Mesothelial cell of epicardium (in vitro differentiated cells): ENCODE data around the gene STIM1. TPM values are rescaled to one million over a fixed set of nuclear protein-coding genes. Genes with fewer than 3 reads are reported as not detected.

ENCODE experiments used
- DNase-seq, 2 experiments: peaks; one replicate each; pipeline ENCODE4 v3.0.0; 2021; ENCODE audit warnings: low spot score in 2 of 2; ENCODE audit not compliant: unreplicated experiment in 2 of 2
- H3K27ac Mint-ChIP-seq: 2 replicates; pipeline ENCODE4 v1.8.0; 2021; ENCODE audit warnings: mixed read lengths
- H3K27me3 Mint-ChIP-seq: 2 replicates; pipeline ENCODE4 v1.8.0; 2021; ENCODE audit warnings: low read depth, mixed read lengths
- H3K36me3 Mint-ChIP-seq: 2 replicates; pipeline ENCODE4 v1.8.0; 2021; ENCODE audit warnings: mixed read lengths
- H3K4me1 Mint-ChIP-seq: 2 replicates; pipeline ENCODE4 v1.8.0; 2021; ENCODE audit warnings: mixed read lengths
- H3K4me3 Mint-ChIP-seq: 2 replicates; pipeline ENCODE4 v1.8.0; 2021; ENCODE audit warnings: mild to moderate bottlenecking, moderate library complexity, mixed read lengths
- H3K9me3 Mint-ChIP-seq: 2 replicates; pipeline ENCODE4 v1.8.0; 2021; ENCODE audit warnings: mixed read lengths
- total RNA-seq: library from RNA; stranded (reverse); gene quantifications from 3 replicates; pipeline ENCODE4 v1.2.1, GENCODE V29; 2021
- TF ChIP-seq, protein P1 (sequence below): fragments of 200-600 bp; sonication (generic); IDR thresholded peaks from one replicate; pipeline ENCODE4 v1.5.0; 2021; ENCODE audit warnings: antibody characterized with exemption; ENCODE audit not compliant: unreplicated experiment

STIM1 gene
- total RNA-seq, 1 donor from 2014 or later: 43.7 TPM

DNA sequence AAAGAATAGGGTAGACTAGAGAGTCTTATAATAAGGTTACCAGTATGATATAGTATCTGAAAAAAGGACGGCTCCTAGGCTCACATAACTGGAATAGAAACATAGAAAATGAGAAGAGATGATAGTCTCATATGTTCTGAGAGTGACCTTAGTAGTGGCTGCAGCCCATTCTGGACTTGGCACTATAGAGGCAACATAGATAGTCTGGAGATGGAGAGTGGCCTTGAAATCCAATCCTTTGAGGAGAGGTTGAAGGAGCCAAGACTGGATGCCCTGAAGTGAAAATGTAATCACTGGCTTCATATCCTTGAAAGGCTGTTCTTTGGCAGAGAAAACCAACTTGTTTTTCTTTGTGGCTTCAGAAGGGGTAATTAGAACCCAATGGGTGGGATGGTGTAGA is 81.1 kb downstream of the STIM1 start:
- Mint-ChIP-seq H3K27ac (no peak overlapping the region), H3K27me3 (no peaks in the 10 kb centered on the region), H3K9me3 (no peaks in the 10 kb centered on the region), H3K4me1 (peaks cover 11% of the 10 kb centered on the region), H3K36me3 (no peaks in the 10 kb centered on the region), H3K4me3 (no peak overlapping the region)
- no peak for DNase-seq
- TF ChIP-seq, protein P1, sequence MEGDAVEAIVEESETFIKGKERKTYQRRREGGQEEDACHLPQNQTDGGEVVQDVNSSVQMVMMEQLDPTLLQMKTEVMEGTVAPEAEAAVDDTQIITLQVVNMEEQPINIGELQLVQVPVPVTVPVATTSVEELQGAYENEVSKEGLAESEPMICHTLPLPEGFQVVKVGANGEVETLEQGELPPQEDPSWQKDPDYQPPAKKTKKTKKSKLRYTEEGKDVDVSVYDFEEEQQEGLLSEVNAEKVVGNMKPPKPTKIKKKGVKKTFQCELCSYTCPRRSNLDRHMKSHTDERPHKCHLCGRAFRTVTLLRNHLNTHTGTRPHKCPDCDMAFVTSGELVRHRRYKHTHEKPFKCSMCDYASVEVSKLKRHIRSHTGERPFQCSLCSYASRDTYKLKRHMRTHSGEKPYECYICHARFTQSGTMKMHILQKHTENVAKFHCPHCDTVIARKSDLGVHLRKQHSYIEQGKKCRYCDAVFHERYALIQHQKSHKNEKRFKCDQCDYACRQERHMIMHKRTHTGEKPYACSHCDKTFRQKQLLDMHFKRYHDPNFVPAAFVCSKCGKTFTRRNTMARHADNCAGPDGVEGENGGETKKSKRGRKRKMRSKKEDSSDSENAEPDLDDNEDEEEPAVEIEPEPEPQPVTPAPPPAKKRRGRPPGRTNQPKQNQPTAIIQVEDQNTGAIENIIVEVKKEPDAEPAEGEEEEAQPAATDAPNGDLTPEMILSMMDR: no peak

- H3K27ac Mint-ChIP-seq: no peak overlapping the region
- H3K27me3 Mint-ChIP-seq: no peaks in the 10 kb centered on the region
- no peak for DNase-seq
- no peak overlapping the region for H3K4me3 Mint-ChIP-seq
- TF ChIP-seq, protein P1: no peak
- peaks cover 19% of the 10 kb centered on the region for H3K4me1 Mint-ChIP-seq
- H3K9me3 Mint-ChIP-seq: no peaks in the 10 kb centered on the region
- H3K36me3 Mint-ChIP-seq: no peaks in the 10 kb centered on the region
Measured at GRCh38 chr11:3939211-3939610, 83.7 kb downstream of the STIM1 start.

DNA sequence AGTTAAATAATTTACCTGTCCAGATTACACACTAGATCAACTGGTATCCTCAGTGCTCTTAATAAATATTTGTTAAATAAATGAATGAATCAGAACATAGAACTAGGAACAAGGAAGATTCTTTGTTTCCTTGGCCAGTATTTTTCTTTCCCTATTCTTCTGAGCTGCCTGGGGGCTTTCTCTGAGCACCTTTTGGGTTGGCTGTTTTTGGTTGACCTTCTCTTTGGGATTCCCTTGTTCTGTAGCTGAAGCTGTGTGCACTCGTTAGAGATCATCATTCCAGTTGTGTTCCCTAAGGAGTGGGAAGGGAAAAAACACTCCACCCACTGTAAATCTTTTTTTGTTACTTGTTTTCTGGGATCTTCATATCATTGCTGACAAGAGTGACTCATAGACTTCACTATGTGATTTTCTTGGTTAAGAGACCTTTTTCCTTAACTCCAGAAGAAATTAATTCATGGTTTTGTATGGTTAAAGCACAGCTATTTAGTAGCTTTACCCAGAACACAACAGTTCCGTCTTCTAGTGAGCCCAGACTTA is 84.3 kb downstream of the STIM1 start:
- H3K4me1 Mint-ChIP-seq: peaks cover 18% of the 10 kb centered on the region
- TF ChIP-seq, protein P1: no peak
- no peaks in the 10 kb centered on the region for H3K9me3 Mint-ChIP-seq
- H3K36me3 Mint-ChIP-seq: no peaks in the 10 kb centered on the region
- no peaks in the 10 kb centered on the region for H3K27me3 Mint-ChIP-seq
- no peak for DNase-seq
- no peak overlapping the region for H3K4me3 Mint-ChIP-seq
- H3K27ac Mint-ChIP-seq: no peak overlapping the region

- no peaks in the 10 kb centered on the region for H3K36me3 Mint-ChIP-seq
- no peak for DNase-seq
- peaks cover 16% of the 10 kb centered on the region for H3K4me1 Mint-ChIP-seq
- H3K27me3 Mint-ChIP-seq: no peaks in the 10 kb centered on the region
- no peak overlapping the region for H3K4me3 Mint-ChIP-seq
- TF ChIP-seq, protein P1: no peak
- H3K27ac Mint-ChIP-seq: no peak overlapping the region
- no peaks in the 10 kb centered on the region for H3K9me3 Mint-ChIP-seq
Measured at GRCh38 chr11:3942160-3942955, 86.9 kb downstream of the STIM1 start.

DNA sequence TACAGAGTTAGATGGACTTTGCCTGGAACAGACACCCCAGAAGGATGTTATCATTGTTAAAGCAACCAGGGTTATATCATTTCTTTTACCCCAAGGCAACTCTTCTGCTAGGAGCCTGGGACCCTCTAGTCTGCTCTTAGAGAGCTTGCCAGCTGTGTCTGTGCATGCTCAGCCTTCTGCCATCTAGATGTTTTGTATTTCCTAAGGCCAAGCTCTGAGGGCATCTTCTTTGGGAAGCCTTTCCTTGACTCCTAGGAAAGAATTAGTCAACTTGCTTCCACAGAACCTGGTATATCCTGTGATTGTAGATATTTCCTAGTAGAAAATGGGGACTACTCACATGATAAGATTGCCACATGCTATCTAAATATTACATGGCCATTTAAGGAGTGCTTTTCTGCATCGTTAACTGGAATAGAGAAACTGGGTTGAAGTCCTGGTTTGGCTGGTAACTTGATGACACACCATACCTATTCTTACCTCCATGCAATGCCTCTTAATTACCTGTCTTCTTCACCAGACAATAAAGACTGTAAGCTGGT is 87.6 kb downstream of the STIM1 start:
- no peak for DNase-seq
- H3K4me3 Mint-ChIP-seq: no peak overlapping the region
- no peaks in the 10 kb centered on the region for H3K9me3 Mint-ChIP-seq
- H3K36me3 Mint-ChIP-seq: no peaks in the 10 kb centered on the region
- H3K27ac Mint-ChIP-seq: no peak overlapping the region
- peaks cover 16% of the 10 kb centered on the region for H3K4me1 Mint-ChIP-seq
- no peaks in the 10 kb centered on the region for H3K27me3 Mint-ChIP-seq
- TF ChIP-seq, protein P1: no peak
